ENCODE results near the gene MPEG1.

MPEG1 gene

GRCh38 chr11:59240322-59240721 is 27.6 kb upstream of the MPEG1 start (continued):
- TF ChIP-seq TSHZ2 (CRISPR knock-in tag; IDR thresholded peaks at IDR 0.05) = no peak

- ATAC-seq = no peak
- TF ChIP-seq CSDC2 (CRISPR knock-in tag; IDR thresholded peaks at IDR 0.05) (no peak), ISL1 (CRISPR knock-in tag; IDR thresholded peaks at IDR 0.05) (no peak), ESRRG (CRISPR knock-in tag; IDR thresholded peaks at IDR 0.05) (no peak), TOX (CRISPR knock-in tag; IDR thresholded peaks at IDR 0.05; ENCODE audit: borderline replicate concordance) (no peak), SNAI2 (CRISPR knock-in tag; IDR thresholded peaks at IDR 0.05) (no peak), CSRNP3 (CRISPR knock-in tag; IDR thresholded peaks at IDR 0.05) (no peak), POU6F1 (CRISPR knock-in tag; IDR thresholded peaks at IDR 0.05; ENCODE audit: borderline replicate concordance, low read depth) (no peak), BACH2 (CRISPR knock-in tag; IDR thresholded peaks at IDR 0.05; ENCODE audit: borderline replicate concordance) (no peak), RARB (CRISPR knock-in tag; IDR thresholded peaks at IDR 0.05) (no peak), CREB5 (CRISPR knock-in tag; IDR thresholded peaks at IDR 0.05; ENCODE audit: low read depth) (no peak), PPARA (CRISPR knock-in tag; IDR thresholded peaks at IDR 0.05; ENCODE audit: borderline replicate concordance) (no peak), ZFP3 (CRISPR knock-in tag; IDR thresholded peaks at IDR 0.05) (no peak), ZC3H10 (CRISPR knock-in tag; IDR thresholded peaks at IDR 0.05) (no peak), ZNF565 (CRISPR knock-in tag; conservative IDR thresholded peaks at IDR 0.05; ENCODE audit: low read depth) (no peak), ZNF70 (CRISPR knock-in tag; IDR thresholded peaks at IDR 0.05) (no peak), OSR1 (CRISPR knock-in tag; IDR thresholded peaks at IDR 0.05) (no peak), ZFP30 (CRISPR knock-in tag; IDR thresholded peaks at IDR 0.05) (no peak), ARNTL (CRISPR knock-in tag; IDR thresholded peaks at IDR 0.05; ENCODE audit: borderline replicate concordance, low read depth) (no peak)
Measured at GRCh38 chr11:59226396-59226795, 13.7 kb upstream of the MPEG1 start.

GRCh38 chr11:59225017-59225416 is 12.3 kb upstream of the MPEG1 start:
- no peak for ATAC-seq
- TF ChIP-seq CREB5 (CRISPR knock-in tag; IDR thresholded peaks at IDR 0.05; ENCODE audit: low read depth) (no peak), RARB (CRISPR knock-in tag; IDR thresholded peaks at IDR 0.05) (no peak), POU6F1 (CRISPR knock-in tag; IDR thresholded peaks at IDR 0.05; ENCODE audit: borderline replicate concordance, low read depth) (no peak), CSDC2 (CRISPR knock-in tag; IDR thresholded peaks at IDR 0.05) (no peak), ZC3H10 (CRISPR knock-in tag; IDR thresholded peaks at IDR 0.05) (no peak), ESRRG (CRISPR knock-in tag; IDR thresholded peaks at IDR 0.05) (no peak), ZFP30 (CRISPR knock-in tag; IDR thresholded peaks at IDR 0.05) (no peak), BACH2 (CRISPR knock-in tag; IDR thresholded peaks at IDR 0.05; ENCODE audit: borderline replicate concordance) (no peak), ZNF8 (CRISPR knock-in tag; IDR thresholded peaks at IDR 0.05) (no peak)

Data from SK-N-SH treated with all-trans-retinoic acid at 6 μM for 48 hours (cell line).